Parathyroid adenoma (tissue), 2 donors: ENCODE results near the gene FRRS1.

Source experiments
- H2AFZ ChIP-seq: fragments of 300-600 bp; sonication (generic); one replicate; pipeline ENCODE4 v1.7.0; 2017; ENCODE audit warnings: antibody characterized with exemption, mild to moderate bottlenecking
- H3K27ac ChIP-seq: fragments of 300-600 bp; sonication (generic); one replicate; pipeline ENCODE4 v1.7.0; 2017
- H3K27me3 ChIP-seq: fragments of 300-600 bp; sonication (generic); one replicate; pipeline ENCODE4 v1.7.0; 2017; ENCODE audit warnings: low read length; ENCODE audit not compliant: control insufficient read depth, insufficient read depth
- H3K36me3 ChIP-seq: fragments of 300-600 bp; sonication (generic); one replicate; pipeline ENCODE4 v1.7.0; 2017; ENCODE audit warnings: low read length; ENCODE audit not compliant: control insufficient read depth, insufficient read depth
- H3K4me1 ChIP-seq: fragments of 300-600 bp; sonication (generic); one replicate; pipeline ENCODE4 v1.7.0; 2017; ENCODE audit warnings: control low read depth
- H3K4me2 ChIP-seq: fragments of 300-600 bp; sonication (generic); one replicate; pipeline ENCODE4 v1.7.0; 2017; ENCODE audit warnings: low read length
- H3K4me3 ChIP-seq: fragments of 300-600 bp; sonication (generic); one replicate; pipeline ENCODE4 v1.7.0; 2017; ENCODE audit warnings: low read depth, low read length
- H3K79me2 ChIP-seq: fragments of 300-600 bp; sonication (generic); one replicate; pipeline ENCODE4 v1.7.0; 2017; ENCODE audit warnings: control low read depth
- H3K9ac ChIP-seq: fragments of 300-600 bp; sonication (generic); one replicate; pipeline ENCODE4 v1.7.0; 2017; ENCODE audit warnings: mild to moderate bottlenecking
- H3K9me3 ChIP-seq: fragments of 300-600 bp; sonication (generic); one replicate; pipeline ENCODE4 v1.7.0; 2017; ENCODE audit warnings: low read length; ENCODE audit not compliant: control insufficient read depth
- CTCF ChIP-seq: fragments of 300-600 bp; sonication (generic); IDR thresholded peaks from one replicate; pipeline ENCODE4 v1.7.0; 2017; ENCODE audit warnings: antibody characterized with exemption, mild to moderate bottlenecking
- donor health status: primary hyperparathyroidism.

Gene FRRS1

GRCh38 chr1:99675994-99676393, 90.4 kb downstream of the FRRS1 start:
- no peaks in the 10 kb centered on the region for H3K9me3 ChIP-seq
- H3K79me2 ChIP-seq, result no peaks in the 10 kb centered on the region
- no peak overlapping the region for H3K9ac ChIP-seq
- H3K4me2 ChIP-seq, result no peak overlapping the region
- no peak overlapping the region for H3K4me3 ChIP-seq
- no peaks in the 10 kb centered on the region for H3K27me3 ChIP-seq
- H3K4me1 ChIP-seq, result peaks cover 5% of the 10 kb centered on the region
- no peak overlapping the region for H2AFZ ChIP-seq
- H3K27ac ChIP-seq, result no peak overlapping the region
- TF ChIP-seq CTCF, result no peak
- H3K36me3 ChIP-seq, result no peaks in the 10 kb centered on the region

- no peak overlapping the region for H3K9ac ChIP-seq
- no peak for TF ChIP-seq CTCF
- H3K79me2 ChIP-seq, result no peaks in the 10 kb centered on the region
- H3K4me2 ChIP-seq, result no peak overlapping the region
- no peaks in the 10 kb centered on the region for H3K27me3 ChIP-seq
- no peak overlapping the region for H2AFZ ChIP-seq
- no peak overlapping the region for H3K27ac ChIP-seq
- no peaks in the 10 kb centered on the region for H3K36me3 ChIP-seq
- peaks cover 5% of the 10 kb centered on the region for H3K4me1 ChIP-seq
- no peak overlapping the region for H3K4me3 ChIP-seq
- no peaks in the 10 kb centered on the region for H3K9me3 ChIP-seq
These were observed 91.1 kb downstream of the FRRS1 start for GRCh38 chr1:99675292-99675691.

GRCh38 chr1:99674115-99675064, 92.0 kb downstream of the FRRS1 start:
- TF ChIP-seq CTCF, result no peak
- no peaks in the 10 kb centered on the region for H3K79me2 ChIP-seq
- H3K36me3 ChIP-seq, result no peaks in the 10 kb centered on the region
- no peaks in the 10 kb centered on the region for H3K27me3 ChIP-seq
- H3K4me2 ChIP-seq, result no peak overlapping the region
- no peaks in the 10 kb centered on the region for H3K9me3 ChIP-seq
- peaks cover 3% of the 10 kb centered on the region for H3K4me1 ChIP-seq
- no peak overlapping the region for H3K4me3 ChIP-seq
- no peak overlapping the region for H2AFZ ChIP-seq
- H3K9ac ChIP-seq, result no peak overlapping the region
- no peak overlapping the region for H3K27ac ChIP-seq

GRCh38 chr1:99673315-99673714, 93.1 kb downstream of the FRRS1 start:
- Histone ChIP-seq H3K4me3 (no peak overlapping the region), H3K9me3 (no peaks in the 10 kb centered on the region), H3K4me1 (peaks cover 3% of the 10 kb centered on the region), H3K79me2 (no peaks in the 10 kb centered on the region), H3K27ac (no peak overlapping the region), H3K27me3 (no peaks in the 10 kb centered on the region), H3K9ac (no peak overlapping the region), H2AFZ (no peak overlapping the region), H3K4me2 (no peak overlapping the region), H3K36me3 (no peaks in the 10 kb centered on the region)
- no peak for TF ChIP-seq CTCF
